ENCODE results near the gene DALRD3. TPM values are rescaled to one million over a fixed set of nuclear protein-coding genes. Genes with fewer than 3 reads are reported as not detected.
A peak's percentile ranks its signal among the peaks of the same experiment; 100 is the strongest.

DALRD3 gene
- polyA plus RNA-seq, 1 of the 3 experiments (the other 2 are of a cell fraction), result 82.7 TPM

DNA sequence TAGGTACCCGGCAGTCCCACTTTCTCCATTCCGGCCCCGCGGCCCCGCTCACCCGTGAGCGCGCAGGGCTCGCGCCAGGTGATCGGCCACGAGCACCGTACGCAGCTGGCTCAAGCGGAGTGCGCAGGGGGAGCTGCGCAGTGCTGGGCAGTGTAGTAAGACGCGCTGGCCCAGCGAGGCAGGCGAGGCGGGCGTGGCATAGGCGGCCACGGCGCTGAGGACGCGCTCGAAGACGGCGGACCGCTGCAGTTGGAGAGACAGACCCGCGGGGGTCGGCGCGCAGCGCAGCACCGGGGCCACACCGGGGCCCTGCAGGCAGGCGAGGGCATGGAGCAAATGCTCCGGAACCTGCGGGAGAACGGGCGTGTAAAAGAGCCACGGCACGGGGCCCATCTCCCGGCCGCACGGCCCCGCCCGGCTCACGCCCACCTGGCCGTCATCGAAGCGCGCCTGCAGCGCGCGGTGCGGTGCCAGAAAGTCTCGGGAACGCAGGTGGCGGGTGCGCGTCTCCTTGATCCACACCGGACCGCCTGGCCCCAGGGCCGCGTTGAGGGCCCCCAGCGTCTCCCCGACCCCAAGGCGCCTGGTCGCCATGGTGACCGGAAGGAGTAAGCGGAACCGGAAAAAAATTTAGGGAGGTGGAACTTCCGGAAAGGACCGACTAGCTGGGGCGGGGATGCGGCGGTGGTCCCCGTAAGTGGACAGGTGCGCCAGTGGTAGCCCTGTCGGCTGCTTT, at the start of gene DALRD3 (continued):
- TF ChIP-seq, protein P1, sequence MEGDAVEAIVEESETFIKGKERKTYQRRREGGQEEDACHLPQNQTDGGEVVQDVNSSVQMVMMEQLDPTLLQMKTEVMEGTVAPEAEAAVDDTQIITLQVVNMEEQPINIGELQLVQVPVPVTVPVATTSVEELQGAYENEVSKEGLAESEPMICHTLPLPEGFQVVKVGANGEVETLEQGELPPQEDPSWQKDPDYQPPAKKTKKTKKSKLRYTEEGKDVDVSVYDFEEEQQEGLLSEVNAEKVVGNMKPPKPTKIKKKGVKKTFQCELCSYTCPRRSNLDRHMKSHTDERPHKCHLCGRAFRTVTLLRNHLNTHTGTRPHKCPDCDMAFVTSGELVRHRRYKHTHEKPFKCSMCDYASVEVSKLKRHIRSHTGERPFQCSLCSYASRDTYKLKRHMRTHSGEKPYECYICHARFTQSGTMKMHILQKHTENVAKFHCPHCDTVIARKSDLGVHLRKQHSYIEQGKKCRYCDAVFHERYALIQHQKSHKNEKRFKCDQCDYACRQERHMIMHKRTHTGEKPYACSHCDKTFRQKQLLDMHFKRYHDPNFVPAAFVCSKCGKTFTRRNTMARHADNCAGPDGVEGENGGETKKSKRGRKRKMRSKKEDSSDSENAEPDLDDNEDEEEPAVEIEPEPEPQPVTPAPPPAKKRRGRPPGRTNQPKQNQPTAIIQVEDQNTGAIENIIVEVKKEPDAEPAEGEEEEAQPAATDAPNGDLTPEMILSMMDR (IDR thresholded peaks at IDR 0.05), result no peak
- TF ChIP-seq SMC3 (IDR thresholded peaks at IDR 0.05; ENCODE audit: low read depth, low read length), result no peak
- no peak for TF ChIP-seq EZH2phosphoT487 (IDR thresholded peaks at IDR 0.05; ENCODE audit: borderline replicate concordance, low read depth)
- TF ChIP-seq RCOR1 (IDR thresholded peaks at IDR 0.05; ENCODE audit: low read length), result no peak
- 0 out of 2 replicates have a peak, but pooled peaks have one; percentile 27 for TF ChIP-seq NFIC (IDR thresholded peaks at IDR 0.05; ENCODE audit: borderline replicate concordance)
- TF ChIP-seq GABPA (IDR thresholded peaks at IDR 0.05; ENCODE audit: low read depth), result peak; percentile 90
- TF ChIP-seq RAD21 (IDR thresholded peaks at IDR 0.05; ENCODE audit: low read length), result no peak
- TF ChIP-seq FOXM1 (IDR thresholded peaks at IDR 0.05; ENCODE audit: low read depth), result no peak
- TF ChIP-seq ELF1 (IDR thresholded peaks at IDR 0.05), result peak; percentile 73
- no peak for TF ChIP-seq GATA2 (CRISPR knock-in tag; IDR thresholded peaks at IDR 0.05)
- TF ChIP-seq, protein P2, sequence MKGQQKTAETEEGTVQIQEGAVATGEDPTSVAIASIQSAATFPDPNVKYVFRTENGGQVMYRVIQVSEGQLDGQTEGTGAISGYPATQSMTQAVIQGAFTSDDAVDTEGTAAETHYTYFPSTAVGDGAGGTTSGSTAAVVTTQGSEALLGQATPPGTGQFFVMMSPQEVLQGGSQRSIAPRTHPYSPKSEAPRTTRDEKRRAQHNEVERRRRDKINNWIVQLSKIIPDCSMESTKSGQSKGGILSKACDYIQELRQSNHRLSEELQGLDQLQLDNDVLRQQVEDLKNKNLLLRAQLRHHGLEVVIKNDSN (IDR thresholded peaks at IDR 0.05; ENCODE audit: borderline replicate concordance, low read depth), result no peak; the same call in 1 of the 2 replicates

DNA sequence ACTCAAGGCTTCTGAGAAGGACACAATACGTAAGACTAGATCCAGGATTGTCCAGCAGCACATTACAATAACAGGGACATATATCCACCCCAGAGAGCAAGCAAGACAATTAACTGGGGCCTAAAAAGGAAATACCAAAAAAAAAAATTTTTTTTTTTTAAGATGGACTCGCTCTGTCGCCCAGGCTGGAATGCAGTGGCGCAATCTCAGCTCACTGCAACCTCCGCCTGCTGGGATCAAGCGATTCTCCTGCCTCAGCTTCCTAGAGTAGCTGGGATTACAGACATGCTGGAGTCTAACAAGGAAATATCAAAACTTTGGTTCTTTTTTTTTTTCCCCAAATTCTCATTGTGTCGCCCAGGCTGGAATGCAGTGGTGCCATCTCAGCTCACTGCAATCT, 39.6 kb upstream of the DALRD3 start:
- H4K20me1 ChIP-seq (ENCODE audit: insufficient read depth), result no peaks in the 10 kb centered on the region; the same call in 1 of the 2 replicates
- CTCF ChIA-PET, result interaction anchor here (1.4 kb wide), 1 partner anchor 70 kb away, joined by 3 read pairs; no protein-coding TSS in a partner anchor
- H3K9me2 ChIP-seq, result no peaks in the 10 kb centered on the region
- H3K9ac ChIP-seq, result no peak overlapping the region
- H3K4me2 ChIP-seq, result no peak overlapping the region
- 95% methylated on average over 7 of the region's 7 CpGs for WGBS (ENCODE audit: low lambda C conversion rate)
- H3K36me3 ChIP-seq (replicated peaks in 1 of 2; ENCODE audit: control insufficient read depth in 1 of 2, insufficient read depth in 2 of 2, low read length in 1 of 2), result peaks cover 20 to 51% of the 10 kb centered on the region in 2 experiments
- no peak overlapping the region for H2AFZ ChIP-seq (ENCODE audit: low read depth)
- H3K4me1 ChIP-seq (ENCODE audit: control insufficient read depth in 1 of 2, insufficient read depth in 2 of 2, low read depth in 1 of 2, low read length in 1 of 2), result no peaks in the 10 kb centered on the region
- TF ChIP-seq RFX5 (IDR thresholded peaks at IDR 0.05; ENCODE audit: low read length) (no peak), NRF1 (IDR thresholded peaks at IDR 0.05; ENCODE audit: low read depth, low read length) (no peak), TCF12 (IDR thresholded peaks at IDR 0.05) (no peak), TAF1 (IDR thresholded peaks at IDR 0.05; ENCODE audit: borderline replicate concordance, low read depth, low read length) (no peak), NFIC (IDR thresholded peaks at IDR 0.05; ENCODE audit: borderline replicate concordance) (no peak), RCOR1 (IDR thresholded peaks at IDR 0.05; ENCODE audit: low read length) (no peak), SMC3 (IDR thresholded peaks at IDR 0.05; ENCODE audit: low read depth, low read length) (no peak), GABPA (IDR thresholded peaks at IDR 0.05; ENCODE audit: low read depth) (no peak), FOSL2 (IDR thresholded peaks at IDR 0.05; ENCODE audit: borderline replicate concordance, low read depth) (no peak), SIN3A (IDR thresholded peaks at IDR 0.05; ENCODE audit: borderline replicate concordance, low read depth, low read length) (no peak)
- TF ChIP-seq, protein P3, sequence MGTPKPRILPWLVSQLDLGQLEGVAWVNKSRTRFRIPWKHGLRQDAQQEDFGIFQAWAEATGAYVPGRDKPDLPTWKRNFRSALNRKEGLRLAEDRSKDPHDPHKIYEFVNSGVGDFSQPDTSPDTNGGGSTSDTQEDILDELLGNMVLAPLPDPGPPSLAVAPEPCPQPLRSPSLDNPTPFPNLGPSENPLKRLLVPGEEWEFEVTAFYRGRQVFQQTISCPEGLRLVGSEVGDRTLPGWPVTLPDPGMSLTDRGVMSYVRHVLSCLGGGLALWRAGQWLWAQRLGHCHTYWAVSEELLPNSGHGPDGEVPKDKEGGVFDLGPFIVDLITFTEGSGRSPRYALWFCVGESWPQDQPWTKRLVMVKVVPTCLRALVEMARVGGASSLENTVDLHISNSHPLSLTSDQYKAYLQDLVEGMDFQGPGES (IDR thresholded peaks at IDR 0.05; ENCODE audit: low read depth, low read length), result no peak
- TF ChIP-seq, protein P4, sequence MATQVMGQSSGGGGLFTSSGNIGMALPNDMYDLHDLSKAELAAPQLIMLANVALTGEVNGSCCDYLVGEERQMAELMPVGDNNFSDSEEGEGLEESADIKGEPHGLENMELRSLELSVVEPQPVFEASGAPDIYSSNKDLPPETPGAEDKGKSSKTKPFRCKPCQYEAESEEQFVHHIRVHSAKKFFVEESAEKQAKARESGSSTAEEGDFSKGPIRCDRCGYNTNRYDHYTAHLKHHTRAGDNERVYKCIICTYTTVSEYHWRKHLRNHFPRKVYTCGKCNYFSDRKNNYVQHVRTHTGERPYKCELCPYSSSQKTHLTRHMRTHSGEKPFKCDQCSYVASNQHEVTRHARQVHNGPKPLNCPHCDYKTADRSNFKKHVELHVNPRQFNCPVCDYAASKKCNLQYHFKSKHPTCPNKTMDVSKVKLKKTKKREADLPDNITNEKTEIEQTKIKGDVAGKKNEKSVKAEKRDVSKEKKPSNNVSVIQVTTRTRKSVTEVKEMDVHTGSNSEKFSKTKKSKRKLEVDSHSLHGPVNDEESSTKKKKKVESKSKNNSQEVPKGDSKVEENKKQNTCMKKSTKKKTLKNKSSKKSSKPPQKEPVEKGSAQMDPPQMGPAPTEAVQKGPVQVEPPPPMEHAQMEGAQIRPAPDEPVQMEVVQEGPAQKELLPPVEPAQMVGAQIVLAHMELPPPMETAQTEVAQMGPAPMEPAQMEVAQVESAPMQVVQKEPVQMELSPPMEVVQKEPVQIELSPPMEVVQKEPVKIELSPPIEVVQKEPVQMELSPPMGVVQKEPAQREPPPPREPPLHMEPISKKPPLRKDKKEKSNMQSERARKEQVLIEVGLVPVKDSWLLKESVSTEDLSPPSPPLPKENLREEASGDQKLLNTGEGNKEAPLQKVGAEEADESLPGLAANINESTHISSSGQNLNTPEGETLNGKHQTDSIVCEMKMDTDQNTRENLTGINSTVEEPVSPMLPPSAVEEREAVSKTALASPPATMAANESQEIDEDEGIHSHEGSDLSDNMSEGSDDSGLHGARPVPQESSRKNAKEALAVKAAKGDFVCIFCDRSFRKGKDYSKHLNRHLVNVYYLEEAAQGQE (IDR thresholded peaks at IDR 0.05; ENCODE audit: low read depth, low read length), result no peak
- TF ChIP-seq, protein P2 (IDR thresholded peaks at IDR 0.05; ENCODE audit: borderline replicate concordance, low read depth), result no peak
- no peak overlapping the region for H3K27ac ChIP-seq (ENCODE audit: low read depth in 2 of 2, low read length in 1 of 2)
- no peak for DNase-seq
- peaks cover 58% of the 10 kb centered on the region; the same call in 1 of the 2 replicates for H3K79me2 ChIP-seq (ENCODE audit: insufficient read depth)
- H3K27me3 ChIP-seq (ENCODE audit: insufficient read depth), result no peaks in the 10 kb centered on the region
- H3K9me3 ChIP-seq, result no peaks in the 10 kb centered on the region
- H3F3A ChIP-seq (replicated peaks; ENCODE audit: insufficient read depth), result no peaks in the 10 kb centered on the region
- H3K4me3 ChIP-seq (ENCODE audit: low read depth in 2 of 2, low read length in 1 of 2), result no peak overlapping the region
- POLR2A ChIA-PET, result interaction anchor here (0.7 kb wide), 1 partner anchor 51 kb away, joined by 3 read pairs; the partner anchor contains the start of gene WDR6

Data from SK-N-SH (cell line).